ENCODE results near the gene COL4A2. TPM values are rescaled to one million over a fixed set of nuclear protein-coding genes. Genes with fewer than 3 reads are reported as not detected.

Gene COL4A2
- total RNA-seq, 1 donor from 2014 or later, result 1,736 TPM

DNA sequence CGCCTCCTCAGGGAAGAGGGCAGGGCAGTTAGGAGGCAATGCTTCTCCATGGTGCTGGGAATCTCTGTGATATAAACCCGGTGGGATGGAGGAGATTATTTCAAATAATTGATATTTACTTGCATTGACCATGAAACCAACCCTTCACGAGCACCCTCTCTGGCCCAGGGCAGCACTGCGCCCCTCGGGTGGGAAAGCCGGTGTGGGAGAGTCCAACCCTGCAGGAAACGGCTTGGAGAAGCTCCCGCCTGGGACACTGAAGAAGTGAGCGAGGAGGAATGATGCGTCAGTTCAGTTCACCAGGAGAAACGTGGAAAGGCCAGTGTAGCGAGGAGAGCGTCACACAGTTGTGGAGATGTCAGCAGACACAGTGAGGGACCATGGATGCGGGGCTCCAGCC, 99.9 kb downstream of the COL4A2 start:
- no peak for DNase-seq (ENCODE audit: low read depth)
- no peaks in the 10 kb centered on the region for H3K36me3 ChIP-seq (ENCODE audit: control insufficient read depth, insufficient read depth, low read length)
- TF ChIP-seq, protein P1, sequence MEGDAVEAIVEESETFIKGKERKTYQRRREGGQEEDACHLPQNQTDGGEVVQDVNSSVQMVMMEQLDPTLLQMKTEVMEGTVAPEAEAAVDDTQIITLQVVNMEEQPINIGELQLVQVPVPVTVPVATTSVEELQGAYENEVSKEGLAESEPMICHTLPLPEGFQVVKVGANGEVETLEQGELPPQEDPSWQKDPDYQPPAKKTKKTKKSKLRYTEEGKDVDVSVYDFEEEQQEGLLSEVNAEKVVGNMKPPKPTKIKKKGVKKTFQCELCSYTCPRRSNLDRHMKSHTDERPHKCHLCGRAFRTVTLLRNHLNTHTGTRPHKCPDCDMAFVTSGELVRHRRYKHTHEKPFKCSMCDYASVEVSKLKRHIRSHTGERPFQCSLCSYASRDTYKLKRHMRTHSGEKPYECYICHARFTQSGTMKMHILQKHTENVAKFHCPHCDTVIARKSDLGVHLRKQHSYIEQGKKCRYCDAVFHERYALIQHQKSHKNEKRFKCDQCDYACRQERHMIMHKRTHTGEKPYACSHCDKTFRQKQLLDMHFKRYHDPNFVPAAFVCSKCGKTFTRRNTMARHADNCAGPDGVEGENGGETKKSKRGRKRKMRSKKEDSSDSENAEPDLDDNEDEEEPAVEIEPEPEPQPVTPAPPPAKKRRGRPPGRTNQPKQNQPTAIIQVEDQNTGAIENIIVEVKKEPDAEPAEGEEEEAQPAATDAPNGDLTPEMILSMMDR (IDR thresholded peaks at IDR 0.05; ENCODE audit: insufficient read depth, low read length, poor library complexity, severe bottlenecking), result no peak
- H3K27me3 ChIP-seq (ENCODE audit: control insufficient read depth, insufficient read depth, low read length), result no peaks in the 10 kb centered on the region
- H3K4me3 ChIP-seq (ENCODE audit: low read depth, low read length), result no peak overlapping the region

DNA sequence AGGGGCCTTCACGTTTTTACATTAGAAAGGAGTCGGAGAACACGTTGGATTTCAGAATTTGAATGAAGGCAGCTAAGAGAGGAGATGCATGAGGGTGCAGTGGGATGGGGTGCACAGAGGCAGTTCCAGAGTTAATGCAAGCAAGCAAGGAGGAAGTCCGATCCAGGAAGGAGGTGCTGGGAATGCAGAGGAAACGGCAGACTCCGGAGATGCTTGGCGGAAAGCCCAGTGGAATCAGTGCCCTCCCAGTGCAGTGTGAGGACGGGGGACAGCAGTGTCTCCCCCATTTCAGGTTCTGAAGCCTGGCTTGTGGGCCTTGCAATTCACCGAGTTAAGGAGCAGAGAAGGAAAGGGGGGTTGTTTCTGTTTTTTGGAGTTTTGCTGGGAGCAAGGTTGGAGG, 100.4 kb downstream of the COL4A2 start:
- H3K4me3 ChIP-seq (ENCODE audit: low read depth, low read length), result no peak overlapping the region
- TF ChIP-seq, protein P1 (IDR thresholded peaks at IDR 0.05; ENCODE audit: insufficient read depth, low read length, poor library complexity, severe bottlenecking), result no peak
- DNase-seq (ENCODE audit: low read depth), result no peak

DNA sequence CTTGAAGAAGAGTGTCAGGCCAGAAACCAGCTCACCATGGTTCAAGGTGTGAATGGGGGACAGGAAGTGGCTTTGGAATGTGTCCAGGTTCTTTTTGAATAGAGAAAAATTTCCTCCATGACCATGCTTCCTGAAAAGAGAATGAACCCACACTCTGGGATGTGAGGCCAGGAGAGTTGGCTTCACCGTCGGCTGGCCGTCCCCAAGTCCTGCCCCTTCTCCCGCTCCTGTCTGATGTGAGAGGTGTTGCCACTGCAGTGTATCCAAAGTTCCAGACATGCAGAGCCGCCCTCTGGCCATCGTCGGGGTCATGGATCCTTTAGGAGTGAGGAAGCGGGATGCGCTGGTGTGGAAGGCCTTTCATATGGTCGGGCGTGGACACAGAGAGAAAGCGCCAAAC, 101.2 kb downstream of the COL4A2 start:
- H3K4me3 ChIP-seq (ENCODE audit: low read depth, low read length), result no peak overlapping the region
- TF ChIP-seq, protein P1 (IDR thresholded peaks at IDR 0.05; ENCODE audit: insufficient read depth, low read length, poor library complexity, severe bottlenecking), result no peak
- no peak for DNase-seq (ENCODE audit: low read depth)
- H3K27me3 ChIP-seq (ENCODE audit: control insufficient read depth, insufficient read depth, low read length), result no peaks in the 10 kb centered on the region
- H3K36me3 ChIP-seq (ENCODE audit: control insufficient read depth, insufficient read depth, low read length), result peaks cover 1% of the 10 kb centered on the region

More for the DNA sequence above, 100.4 kb downstream of the COL4A2 start:
- H3K27me3 ChIP-seq (ENCODE audit: control insufficient read depth, insufficient read depth, low read length), result no peaks in the 10 kb centered on the region
- no peaks in the 10 kb centered on the region for H3K36me3 ChIP-seq (ENCODE audit: control insufficient read depth, insufficient read depth, low read length)

DNA sequence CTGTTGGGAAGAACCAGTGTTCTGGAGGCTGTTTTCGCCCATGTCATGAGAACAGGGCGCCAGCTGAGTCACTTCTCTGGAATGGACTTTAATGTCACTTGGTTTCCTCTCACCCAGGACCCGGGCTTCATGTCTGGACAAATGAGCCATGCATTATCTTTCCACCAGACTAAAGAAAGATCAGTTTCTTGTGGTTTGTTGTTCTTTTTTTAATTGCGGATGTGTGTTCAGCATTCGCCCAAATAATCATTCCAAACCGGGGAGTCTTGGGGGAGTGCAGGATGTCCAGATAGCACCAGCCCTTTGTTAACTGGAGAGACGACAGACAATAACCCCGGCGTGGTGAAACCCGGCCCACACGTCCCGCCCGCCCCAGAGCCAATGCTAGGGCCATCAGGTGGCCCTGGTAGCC, 102.5 kb downstream of the COL4A2 start:
- H3K4me3 ChIP-seq (ENCODE audit: low read depth, low read length), result no peak overlapping the region
- peaks cover 1% of the 10 kb centered on the region for H3K36me3 ChIP-seq (ENCODE audit: control insufficient read depth, insufficient read depth, low read length)
- TF ChIP-seq, protein P1 (IDR thresholded peaks at IDR 0.05; ENCODE audit: insufficient read depth, low read length, poor library complexity, severe bottlenecking), result no peak
- no peaks in the 10 kb centered on the region for H3K27me3 ChIP-seq (ENCODE audit: control insufficient read depth, insufficient read depth, low read length)
- no peak for DNase-seq (ENCODE audit: low read depth)

DNA sequence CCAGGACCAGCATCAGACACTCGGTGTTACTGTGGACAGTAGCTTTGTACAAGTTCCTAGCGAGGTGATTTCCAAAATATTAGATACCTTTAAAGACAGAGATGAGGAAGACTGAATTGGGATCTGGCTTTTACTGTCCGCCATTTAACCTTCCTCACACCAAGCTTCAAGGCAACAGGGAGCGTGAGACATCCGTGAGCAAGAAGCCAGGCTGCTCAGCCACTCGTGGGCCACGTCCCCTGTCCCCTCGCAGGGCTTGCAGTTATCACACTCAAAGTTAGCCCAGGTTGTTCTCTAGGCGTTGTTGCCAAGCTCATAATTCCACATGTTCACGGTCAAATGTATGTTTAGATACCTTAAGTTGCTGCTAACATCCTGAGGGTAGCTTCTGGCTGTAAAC, 102.9 kb downstream of the COL4A2 start:
- H3K4me3 ChIP-seq (ENCODE audit: low read depth, low read length), result no peak overlapping the region
- DNase-seq (ENCODE audit: low read depth), result no peak
- H3K27me3 ChIP-seq (ENCODE audit: control insufficient read depth, insufficient read depth, low read length), result no peaks in the 10 kb centered on the region
- TF ChIP-seq, protein P1 (IDR thresholded peaks at IDR 0.05; ENCODE audit: insufficient read depth, low read length, poor library complexity, severe bottlenecking), result no peak
- peaks cover 1% of the 10 kb centered on the region for H3K36me3 ChIP-seq (ENCODE audit: control insufficient read depth, insufficient read depth, low read length)

DNA sequence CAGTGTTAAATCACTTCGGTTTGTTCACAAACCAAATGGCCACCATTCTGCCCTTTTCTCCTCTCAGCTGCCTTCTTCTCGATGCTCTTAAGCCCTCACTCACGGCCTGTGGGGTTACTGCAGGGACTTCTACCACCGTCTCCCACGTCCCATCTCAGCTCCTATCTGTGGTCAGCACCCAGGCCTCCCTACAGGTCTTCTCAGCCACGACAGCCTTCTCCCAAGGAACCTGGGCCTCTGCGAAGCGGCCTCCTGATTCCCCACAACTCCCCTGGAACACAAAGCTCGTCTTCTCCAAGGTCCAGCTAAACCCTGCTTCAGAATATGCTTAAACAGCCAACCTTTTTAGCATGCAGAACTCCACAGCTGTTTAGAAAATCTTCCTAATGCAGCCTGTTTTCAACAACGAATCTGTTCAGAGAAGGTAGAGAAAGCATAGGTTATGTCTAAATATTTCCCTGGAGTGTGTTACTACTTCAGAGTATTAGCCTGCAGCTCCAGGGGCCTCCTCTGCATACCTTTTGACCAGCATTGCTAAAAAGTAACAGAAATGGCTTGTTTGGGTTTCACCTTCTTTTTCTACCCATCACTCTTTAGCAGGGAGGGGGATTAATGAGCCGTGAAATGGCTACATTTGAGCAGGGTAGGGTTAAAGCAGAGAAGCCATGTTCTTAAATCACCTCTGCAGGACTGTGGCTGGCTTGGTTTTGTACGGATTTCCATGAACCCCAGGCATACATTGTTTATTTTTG, 104.0 kb downstream of the COL4A2 start:
- Histone ChIP-seq H3K4me3 (ENCODE audit: low read depth, low read length) (no peak overlapping the region), H3K36me3 (ENCODE audit: control insufficient read depth, insufficient read depth, low read length) (peaks cover 1% of the 10 kb centered on the region), H3K27me3 (ENCODE audit: control insufficient read depth, insufficient read depth, low read length) (no peaks in the 10 kb centered on the region)
- no peak for DNase-seq (ENCODE audit: low read depth)
- TF ChIP-seq, protein P1 (IDR thresholded peaks at IDR 0.05; ENCODE audit: insufficient read depth, low read length, poor library complexity, severe bottlenecking), result no peak
